Activated CD4-positive, alpha-beta T cell treated with anti-CD3 and anti-CD28 coated beads, Interleukin-2, amount 10 ng/mL, durations not matched to agents 7 days and 5 days (primary cell): Measurements from ENCODE around the gene SAMHD1. TPM values are rescaled to one million over a fixed set of nuclear protein-coding genes. Genes with fewer than 3 reads are reported as not detected.
A peak's percentile ranks its signal among the peaks of the same experiment; 100 is the strongest.
"Not testable (repeated sequence)": the region's sequence is repeated elsewhere in the genome, so short reads cannot be mapped to it uniquely, and the experiment has no call there.

Experiments used
- CTCF ChIA-PET: fragments of 350-600 bp; sonication (Branson Sonifier 250); formaldehyde crosslinking; loops from one replicate; lab custom pipeline; 2021; ENCODE audit warnings: antibody characterized with exemption; lab: Charles Lee
- POLR2A ChIA-PET: fragments of 350-600 bp; sonication (Branson Sonifier 250); formaldehyde crosslinking; loops from one replicate; lab custom pipeline; 2021; ENCODE audit warnings: antibody characterized with exemption; lab: Charles Lee
- DNase-seq: peaks from one replicate; pipeline ENCODE4 v3.0.0-alpha.2; 2020
- H3K27ac Mint-ChIP-seq: one replicate; pipeline ENCODE4 v1.8.0; 2021; ENCODE audit warnings: mild to moderate bottlenecking, moderate library complexity, mixed read lengths
- H3K27me3 Mint-ChIP-seq: one replicate; pipeline ENCODE4 v1.8.0; 2021; ENCODE audit warnings: mixed read lengths
- H3K36me3 Mint-ChIP-seq: one replicate; pipeline ENCODE4 v1.8.0; 2021; ENCODE audit warnings: low read depth, mixed read lengths
- H3K4me1 Mint-ChIP-seq: one replicate; pipeline ENCODE4 v1.8.0; 2021; ENCODE audit warnings: mixed read lengths
- H3K4me3 Mint-ChIP-seq: one replicate; pipeline ENCODE4 v1.8.0; 2021; ENCODE audit warnings: mild to moderate bottlenecking, moderate library complexity, mixed read lengths
- H3K9me3 Mint-ChIP-seq: one replicate; pipeline ENCODE4 v1.8.0; 2021; ENCODE audit warnings: mixed read lengths
- total RNA-seq, 2 experiments: library from RNA; stranded (reverse); gene quantifications; one replicate each; pipeline ENCODE4 v1.2.3, GENCODE V29; 2021

Gene SAMHD1
- total RNA-seq, 2 experiments from 2014 or later, result 396 to 408 TPM

GRCh38 chr20:36878941-36879340 lies 72.6 kb downstream of the SAMHD1 start:
- no peaks in the 10 kb centered on the region for H3K36me3 Mint-ChIP-seq
- no peak for DNase-seq
- H3K4me3 Mint-ChIP-seq, result no peak overlapping the region
- H3K27me3 Mint-ChIP-seq, result no peaks in the 10 kb centered on the region
- H3K4me1 Mint-ChIP-seq, result peaks cover 4% of the 10 kb centered on the region
- H3K27ac Mint-ChIP-seq, result no peak overlapping the region
- ChIA-PET CTCF (interaction anchor here (1.3 kb wide), 1 partner anchor 41 kb away, joined by 5 read pairs; no protein-coding TSS in a partner anchor), POLR2A (no interaction called here)
- H3K9me3 Mint-ChIP-seq, result no peaks in the 10 kb centered on the region

DNA sequence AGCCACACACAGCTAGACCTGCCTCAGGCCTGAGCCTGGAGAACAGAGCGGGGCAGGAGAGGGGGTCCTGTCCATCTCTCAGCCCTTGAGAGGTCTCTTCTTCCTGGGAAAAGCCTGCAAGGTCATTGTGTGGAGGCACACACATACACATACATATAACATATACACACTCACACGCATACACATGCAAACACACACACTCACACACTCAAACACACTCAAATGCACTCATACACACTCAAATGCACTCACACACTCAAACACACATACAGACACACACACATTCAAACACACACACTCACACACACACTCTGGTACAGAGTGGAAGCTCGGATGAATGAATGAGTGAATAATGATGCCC lies 75.1 kb downstream of the SAMHD1 start:
- Mint-ChIP-seq H3K36me3 (no peaks in the 10 kb centered on the region), H3K27me3 (no peaks in the 10 kb centered on the region), H3K4me3 (no peak overlapping the region), H3K27ac (no peak overlapping the region), H3K9me3 (no peaks in the 10 kb centered on the region), H3K4me1 (peaks cover 5% of the 10 kb centered on the region)
- CTCF ChIA-PET, result interaction anchor here (1.3 kb wide), 1 partner anchor 13 kb away, joined by 3 read pairs; a partner anchor contains a TSS
- no peak for DNase-seq
- POLR2A ChIA-PET, result no interaction called here

- Mint-ChIP-seq H3K27ac (no peak within 1 kb of the TSS), H3K4me3 (no peak within 1 kb of the TSS), H3K9me3 (no peaks in the 10 kb centered on the region), H3K27me3 (no peaks in the 10 kb centered on the region), H3K36me3 (no peaks in the 10 kb centered on the region), H3K4me1 (peaks cover 5% of the 10 kb centered on the region)
- ChIA-PET CTCF (interaction anchor here (2.2 kb wide), 1 partner anchor 12 kb away, joined by 9 read pairs; a partner anchor contains a TSS), POLR2A (no interaction called here)
- DNase-seq, result no peak
These were observed 75.6 kb downstream of the SAMHD1 start, which contains the start of gene TLDC2 for GRCh38 chr20:36875702-36876472. TLDC2 (plus strand) TSS chr20:36876138; CDS start chr20:36876175, 37 bp downstream.

- H3K4me1 Mint-ChIP-seq, POLR2A ChIA-PET, H3K36me3 Mint-ChIP-seq, H3K27ac Mint-ChIP-seq, H3K9me3 Mint-ChIP-seq, DNase-seq, H3K27me3 Mint-ChIP-seq, H3K4me3 Mint-ChIP-seq: not testable (repeated sequence)
- CTCF ChIA-PET, result interaction anchor here (0.6 to 2.2 kb wide), 2 partner anchors 11 to 13 kb away, joined by 3 to 9 read pairs; a partner anchor contains a TSS
These were observed 76.4 kb downstream of the SAMHD1 start for GRCh38 chr20:36875093-36875492.

- no peak for DNase-seq
- H3K27me3 Mint-ChIP-seq, result no peaks in the 10 kb centered on the region
- CTCF ChIA-PET, result interaction anchor here (1.0 to 2.2 kb wide), 7 partner anchors 10 to 212 kb away, joined by 3 to 9 read pairs (median 3); partner anchors contain the start of gene DSN1
- H3K27ac Mint-ChIP-seq, result no peak overlapping the region
- no peaks in the 10 kb centered on the region for H3K9me3 Mint-ChIP-seq
- no peaks in the 10 kb centered on the region for H3K36me3 Mint-ChIP-seq
- POLR2A ChIA-PET, result no interaction called here
- peaks cover 5% of the 10 kb centered on the region for H3K4me1 Mint-ChIP-seq
- no peak overlapping the region for H3K4me3 Mint-ChIP-seq
These were observed 77.9 kb downstream of the SAMHD1 start for GRCh38 chr20:36873498-36874189.

GRCh38 chr20:36872852-36873251 lies 78.7 kb downstream of the SAMHD1 start:
- Mint-ChIP-seq H3K36me3 (no peaks in the 10 kb centered on the region), H3K9me3 (no peaks in the 10 kb centered on the region), H3K27ac (no peak overlapping the region), H3K4me3 (no peak overlapping the region), H3K27me3 (no peaks in the 10 kb centered on the region), H3K4me1 (peaks cover 5% of the 10 kb centered on the region)
- ChIA-PET POLR2A (no interaction called here), CTCF (interaction anchor here (0.8 to 2.1 kb wide), 10 partner anchors 9 to 268 kb away, joined by 3 to 8 read pairs (median 3); partner anchors contain the start of gene DSN1)
- DNase-seq, result no peak

DNA sequence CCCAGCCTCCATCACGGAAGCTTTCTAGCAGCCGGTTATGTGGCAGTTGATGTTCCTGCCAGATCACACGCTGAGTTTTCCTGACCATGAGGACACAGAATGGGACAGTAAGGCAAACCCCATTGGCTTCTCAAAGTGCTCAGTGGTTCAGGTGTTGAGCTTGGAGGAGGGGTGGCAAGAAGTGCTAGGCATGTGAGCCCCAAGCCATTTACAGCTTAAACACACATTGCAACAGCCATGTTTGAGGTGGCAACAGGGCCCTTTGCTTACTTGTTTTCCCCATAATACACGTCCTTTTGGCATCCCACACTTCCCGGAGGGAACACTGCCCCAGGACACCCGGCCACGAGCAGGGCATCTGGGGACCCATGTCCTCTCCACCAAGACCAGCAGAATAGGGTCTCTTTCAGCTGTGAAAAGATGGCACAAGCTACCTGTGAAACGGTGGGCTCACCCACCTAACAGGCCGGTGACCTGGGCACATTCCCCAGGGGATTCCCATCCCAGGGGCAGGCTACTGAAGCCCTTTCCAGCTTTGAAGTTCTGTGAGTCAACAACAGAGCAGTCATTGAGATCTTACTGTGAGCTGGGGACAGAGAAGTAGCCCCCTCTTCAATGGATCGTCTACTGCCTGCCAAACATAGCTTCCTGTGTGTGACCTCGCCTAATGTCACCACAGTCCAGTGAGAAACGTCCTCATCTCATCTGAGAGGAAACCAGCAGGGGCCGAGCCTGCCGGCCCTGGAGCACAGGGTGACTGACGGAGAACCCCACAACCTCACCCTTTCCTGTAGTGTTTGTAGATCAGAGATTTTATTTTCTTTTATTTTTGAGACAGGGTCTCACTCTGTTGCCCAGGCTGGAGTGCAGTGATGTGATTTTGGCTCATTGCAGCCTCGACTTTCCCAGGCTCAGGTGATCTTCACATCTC lies 79.6 kb downstream of the SAMHD1 start:
- Mint-ChIP-seq H3K36me3 (no peaks in the 10 kb centered on the region), H3K27ac (no peak overlapping the region), H3K4me3 (no peak overlapping the region), H3K9me3 (no peaks in the 10 kb centered on the region), H3K27me3 (no peaks in the 10 kb centered on the region), H3K4me1 (peaks cover 5% of the 10 kb centered on the region)
- ChIA-PET CTCF (interaction anchor here (0.6 to 2.1 kb wide), 9 partner anchors 8 to 165 kb away, joined by 3 to 8 read pairs (median 3); a partner anchor contains a TSS), POLR2A (no interaction called here)
- no peak for DNase-seq

- Mint-ChIP-seq H3K9me3 (no peaks in the 10 kb centered on the region), H3K27ac (no peak overlapping the region), H3K27me3 (peaks cover 27% of the 10 kb centered on the region), H3K4me3 (no peak overlapping the region), H3K36me3 (no peaks in the 10 kb centered on the region), H3K4me1 (peaks cover 10% of the 10 kb centered on the region)
- CTCF ChIA-PET, result interaction anchor here (0.5 to 1.0 kb wide), 5 partner anchors 11 to 872 kb away, joined by 3 to 4 read pairs (median 3); no protein-coding TSS in a partner anchor
- POLR2A ChIA-PET, result no interaction called here
- no peak for DNase-seq
These were observed 84.6 kb downstream of the SAMHD1 start for GRCh38 chr20:36866681-36867495.

- DNase-seq, result no peak
- no peak overlapping the region for H3K4me3 Mint-ChIP-seq
- no peak overlapping the region for H3K27ac Mint-ChIP-seq
- no peaks in the 10 kb centered on the region for H3K36me3 Mint-ChIP-seq
- ChIA-PET CTCF (interaction anchor here (0.9 to 1.0 kb wide), 2 partner anchors 10 to 16 kb away, joined by 3 read pairs; no protein-coding TSS in a partner anchor), POLR2A (no interaction called here)
- no peaks in the 10 kb centered on the region for H3K9me3 Mint-ChIP-seq
- peaks cover 13% of the 10 kb centered on the region for H3K4me1 Mint-ChIP-seq
- peaks cover 32% of the 10 kb centered on the region for H3K27me3 Mint-ChIP-seq
These were observed 85.3 kb downstream of the SAMHD1 start for GRCh38 chr20:36866164-36866563.

- H3K27ac Mint-ChIP-seq, result no peak overlapping the region
- ChIA-PET POLR2A (no interaction called here), CTCF (no interaction called here)
- H3K36me3 Mint-ChIP-seq, result no peaks in the 10 kb centered on the region
- no peak for DNase-seq
- H3K9me3 Mint-ChIP-seq, result no peaks in the 10 kb centered on the region
- H3K4me1 Mint-ChIP-seq, result peaks cover 13% of the 10 kb centered on the region
- H3K27me3 Mint-ChIP-seq, result peaks cover 36% of the 10 kb centered on the region
- H3K4me3 Mint-ChIP-seq, result no peak overlapping the region
These were observed 85.7 kb downstream of the SAMHD1 start for GRCh38 chr20:36865861-36866149.

DNA sequence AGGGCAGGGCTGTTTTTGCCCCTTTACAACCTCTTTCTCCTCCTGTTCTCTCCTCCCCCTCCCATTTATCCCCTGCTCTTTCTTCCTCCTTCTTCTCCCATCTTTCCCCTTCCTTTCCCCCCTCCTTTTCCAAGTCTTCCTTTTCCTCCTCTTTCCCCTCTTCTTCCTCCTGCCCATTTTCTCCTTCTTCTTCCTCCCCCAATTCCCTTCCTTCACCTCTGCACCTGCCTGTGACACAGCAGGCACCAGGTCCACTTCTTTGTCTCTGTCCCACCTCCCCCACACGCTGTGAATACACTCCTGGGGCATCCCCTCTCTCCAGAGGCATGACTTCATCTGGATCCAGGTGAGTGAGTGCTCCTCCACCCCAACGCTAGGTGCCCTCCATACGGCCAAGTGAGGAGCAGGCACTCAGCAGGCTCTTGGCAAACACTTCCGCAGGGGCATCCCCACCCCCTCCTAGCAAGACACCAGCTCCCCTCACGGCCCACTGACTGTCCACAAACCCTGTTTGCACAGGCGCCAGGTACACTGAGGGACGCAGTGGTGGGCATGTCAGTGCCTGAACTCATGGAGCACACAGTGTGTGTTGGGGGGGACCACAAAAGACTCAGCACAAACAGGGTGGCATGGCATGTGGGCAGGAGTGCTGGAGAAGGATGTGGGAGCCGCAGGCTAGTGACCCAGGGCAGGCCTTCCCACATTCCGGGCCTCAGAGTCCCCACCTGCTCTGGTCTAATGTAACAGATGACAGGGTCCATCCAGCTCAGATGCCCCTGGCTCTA lies 86.2 kb downstream of the SAMHD1 start:
- Mint-ChIP-seq H3K4me1 (peaks cover 13% of the 10 kb centered on the region), H3K27ac (no peak overlapping the region), H3K36me3 (no peaks in the 10 kb centered on the region), H3K27me3 (peaks cover 40% of the 10 kb centered on the region), H3K4me3 (peak overlapping the region; percentile 59), H3K9me3 (no peaks in the 10 kb centered on the region)
- DNase-seq, result no peak
- ChIA-PET CTCF (interaction anchor here (0.5 to 2.7 kb wide), 2 partner anchors 10 to 150 kb away, joined by 3 to 9 read pairs; partner anchors contain the start of gene TLDC2), POLR2A (no interaction called here)
